Stimulated activated CD4-positive, alpha-beta T cell treated with anti-CD3 and anti-CD28 coated beads, Interleukin-1b, Interleukin-23, amount 100 ng/mL, for 48 hours (primary cell): ENCODE measurements around the gene NPY.
"Not testable (repeated sequence)": the region's sequence is repeated elsewhere in the genome, so short reads cannot be mapped to it uniquely, and the experiment has no call there.

Experiments
- DNase-seq: peaks from one replicate; pipeline ENCODE4 v3.0.0-alpha.2; 2020

Gene NPY

DNA sequence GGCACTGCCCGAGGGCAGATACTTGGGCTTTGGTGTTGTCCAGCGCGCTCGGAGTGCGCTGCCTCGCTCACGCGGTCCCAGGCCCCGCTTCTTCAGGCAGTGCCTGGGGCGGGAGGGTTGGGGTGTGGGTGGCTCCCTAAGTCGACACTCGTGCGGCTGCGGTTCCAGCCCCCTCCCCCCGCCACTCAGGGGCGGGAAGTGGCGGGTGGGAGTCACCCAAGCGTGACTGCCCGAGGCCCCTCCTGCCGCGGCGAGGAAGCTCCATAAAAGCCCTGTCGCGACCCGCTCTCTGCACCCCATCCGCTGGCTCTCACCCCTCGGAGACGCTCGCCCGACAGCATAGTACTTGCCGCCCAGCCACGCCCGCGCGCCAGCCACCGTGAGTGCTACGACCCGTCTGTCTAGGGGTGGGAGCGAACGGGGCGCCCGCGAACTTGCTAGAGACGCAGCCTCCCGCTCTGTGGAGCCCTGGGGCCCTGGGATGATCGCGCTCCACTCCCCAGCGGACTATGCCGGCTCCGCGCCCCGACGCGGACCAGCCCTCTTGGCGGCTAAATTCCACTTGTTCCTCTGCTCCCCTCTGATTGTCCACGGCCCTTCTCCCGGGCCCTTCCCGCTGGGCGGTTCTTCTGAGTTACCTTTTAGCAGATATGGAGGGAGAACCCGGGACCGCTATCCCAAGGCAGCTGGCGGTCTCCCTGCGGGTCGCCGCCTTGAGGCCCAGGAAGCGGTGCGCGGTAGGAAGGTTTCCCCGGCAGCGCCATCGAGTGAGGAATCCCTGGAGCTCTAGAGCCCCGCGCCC is at the start of gene NPY:
TSS of gene NPY (plus strand) at position 294 of the 802 bp plus-strand sequence. CDS start 1,051 bp downstream, outside the sequence.
- DNase-seq = peak; percentile 4

DNA sequence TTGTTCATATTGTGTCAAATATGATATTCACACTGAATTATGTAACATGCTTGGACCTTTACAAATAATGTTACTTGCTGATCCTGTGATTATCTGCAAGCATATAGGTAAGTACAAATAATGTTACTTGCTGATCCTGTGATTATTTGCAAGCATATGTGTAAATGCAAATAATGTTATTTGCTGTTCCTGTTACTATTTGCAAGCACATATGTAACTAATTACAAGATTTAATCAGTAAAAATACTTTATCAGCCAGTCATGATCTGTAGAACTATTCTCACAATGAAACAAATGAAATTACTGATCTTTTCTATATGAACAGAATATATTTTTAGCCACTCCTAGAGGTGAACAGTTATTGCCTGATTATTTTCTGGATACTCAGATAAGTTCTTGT is 44.7 kb upstream of the NPY start:
- DNase-seq = no peak

DNA sequence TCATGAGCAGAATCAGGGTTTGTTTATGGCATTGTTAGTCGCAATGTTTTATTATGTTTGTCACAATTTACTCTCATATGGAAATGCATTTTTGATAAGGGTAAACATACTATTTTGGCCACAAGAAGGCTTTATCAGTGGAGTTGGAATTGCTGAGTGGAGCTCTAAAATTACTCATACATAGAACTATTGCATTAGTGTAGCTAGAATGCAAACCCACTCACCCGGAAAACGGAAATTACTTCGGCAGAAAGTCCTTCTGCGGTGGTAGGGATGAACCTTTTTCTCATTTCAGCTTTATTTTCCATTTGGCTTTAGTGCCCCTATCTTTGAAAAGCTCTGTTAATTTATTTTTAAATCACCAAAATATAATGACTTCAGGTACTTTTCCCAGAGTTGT is 42.8 kb upstream of the NPY start:
- DNase-seq = no peak

DNA sequence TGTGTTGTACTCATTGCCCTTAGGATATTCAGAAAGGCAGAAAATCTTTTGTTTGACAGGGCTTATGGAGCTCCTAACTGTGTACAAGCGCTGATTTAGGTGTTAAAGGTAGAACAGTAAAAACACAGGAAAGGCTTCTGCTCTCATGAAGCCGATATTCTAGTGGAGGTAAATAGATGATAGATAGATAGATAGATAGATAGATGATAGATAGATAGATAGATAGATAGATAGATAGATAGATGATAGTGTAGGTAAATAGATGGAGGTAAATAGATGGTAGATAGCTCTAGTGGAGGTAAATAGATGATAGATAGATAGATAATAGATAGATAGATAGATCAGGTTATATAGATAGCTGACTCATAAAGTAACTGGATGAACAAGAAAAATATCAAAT is 39.4 kb upstream of the NPY start:
- DNase-seq = no peak

DNA sequence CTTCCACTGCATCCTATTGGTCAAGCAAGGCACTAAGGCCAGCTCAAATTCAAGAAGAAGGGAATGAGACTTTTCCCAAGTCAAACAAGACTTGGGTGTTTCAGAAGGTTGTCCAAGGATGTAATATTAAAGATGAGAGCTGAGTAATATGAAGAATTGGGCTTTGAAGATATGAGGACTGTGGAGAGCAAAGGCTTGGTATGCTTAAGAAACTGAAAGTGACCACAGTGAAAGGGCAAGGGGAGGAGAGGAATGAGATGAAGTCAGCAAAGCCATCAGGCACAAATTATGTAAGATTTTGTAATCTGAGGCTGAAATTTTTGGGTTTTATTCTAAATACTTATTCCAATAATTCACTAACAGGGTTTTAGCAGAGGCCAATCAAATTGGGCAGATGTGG is 38.6 kb upstream of the NPY start:
- DNase-seq = no peak

DNA sequence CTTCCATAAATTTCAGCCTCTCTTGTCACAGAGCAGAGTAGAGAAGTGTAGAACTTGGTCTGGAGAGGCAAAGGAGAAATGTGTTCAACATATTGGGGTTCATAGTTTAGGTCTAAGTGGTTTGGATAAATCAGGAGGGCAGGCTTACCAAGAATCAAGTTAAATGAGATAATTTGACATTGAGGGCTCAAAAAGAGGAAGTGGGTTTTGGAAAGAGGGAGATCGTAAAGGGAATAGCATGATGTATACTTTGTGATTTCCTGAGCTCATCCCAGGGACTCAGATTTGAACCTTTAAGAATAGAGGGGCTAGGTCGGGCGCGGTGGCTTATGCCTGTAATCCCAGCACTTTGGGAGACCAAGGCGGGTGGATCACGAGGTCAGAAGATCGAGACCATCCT is 34.7 kb upstream of the NPY start:
- DNase-seq = no peak

DNA sequence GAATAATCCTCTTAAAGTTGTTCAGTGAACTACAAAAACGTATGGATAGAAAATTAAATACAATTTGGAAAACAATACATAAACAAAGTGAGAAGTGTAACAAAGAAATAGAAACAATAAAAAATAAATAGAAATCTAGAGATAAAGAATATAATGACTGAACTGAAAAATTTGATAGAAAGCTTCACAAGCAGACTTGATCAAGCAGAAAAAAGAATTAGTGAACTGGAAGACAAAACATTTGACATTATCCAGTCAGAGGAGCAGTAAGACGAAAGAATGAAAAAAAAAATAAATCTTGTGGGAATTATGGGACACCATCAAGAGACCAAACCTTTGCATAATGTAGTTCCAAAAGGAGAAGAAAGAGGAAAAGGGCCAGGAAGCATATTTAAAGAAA is 32.4 kb upstream of the NPY start:
- no peak for DNase-seq

DNA sequence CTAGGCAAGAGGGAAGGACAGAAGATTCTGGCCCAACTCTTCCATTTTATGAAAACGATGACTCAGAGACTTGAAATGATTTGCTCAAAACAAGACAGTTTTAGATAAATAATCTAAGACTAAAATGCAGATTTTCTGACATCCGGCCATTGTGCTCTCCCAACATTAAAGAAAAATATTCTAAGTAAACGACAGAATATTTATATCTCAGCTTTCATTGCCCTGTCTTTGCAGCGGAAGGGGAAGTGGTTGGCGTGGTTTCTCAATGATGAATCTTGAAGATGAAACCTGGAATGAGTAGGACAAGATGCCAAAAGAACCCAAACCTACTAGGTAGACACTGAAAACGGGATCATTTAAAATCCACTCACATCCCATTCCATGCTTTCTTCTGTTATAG is 28.9 kb upstream of the NPY start:
- DNase-seq = peak; percentile 2

DNA sequence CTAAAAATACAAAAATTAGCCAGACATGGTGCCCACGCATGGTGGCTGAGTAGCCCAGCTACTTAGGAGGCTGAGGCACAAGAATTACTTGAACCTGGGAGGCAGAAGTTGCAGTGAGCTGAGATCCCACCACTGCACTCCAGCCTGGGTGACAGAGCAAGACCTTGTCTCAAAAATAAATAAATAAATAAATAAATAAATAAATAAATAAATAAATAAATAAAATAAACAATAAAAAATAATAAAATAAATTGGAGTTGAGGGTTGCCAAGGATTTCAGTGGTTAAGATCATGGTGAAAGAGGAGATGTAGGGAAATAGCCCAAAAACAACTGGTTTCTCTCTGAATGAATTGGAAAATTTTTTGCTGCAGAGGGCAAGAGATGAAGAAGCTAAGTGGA is 25.7 kb upstream of the NPY start:
- DNase-seq = not testable (repeated sequence)

DNA sequence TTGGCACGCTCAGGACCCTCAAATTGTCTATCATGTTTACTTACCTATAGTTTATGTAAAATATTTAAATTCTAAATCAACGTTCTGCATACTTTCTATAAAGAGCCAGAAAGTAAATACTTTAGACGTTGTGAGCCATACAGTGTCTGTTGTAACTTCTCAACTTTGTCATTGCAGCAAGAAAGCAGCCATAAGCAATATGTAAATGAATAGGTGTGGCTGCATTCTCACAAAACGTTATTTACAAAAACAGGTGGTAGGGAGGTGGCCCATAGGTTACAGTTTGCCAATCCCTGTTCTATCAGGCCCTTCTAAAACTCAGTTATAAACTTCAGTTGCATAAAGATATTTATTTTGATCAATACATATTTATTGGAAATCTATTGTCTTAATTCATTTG is 12.1 kb upstream of the NPY start:
- DNase-seq = no peak

DNA sequence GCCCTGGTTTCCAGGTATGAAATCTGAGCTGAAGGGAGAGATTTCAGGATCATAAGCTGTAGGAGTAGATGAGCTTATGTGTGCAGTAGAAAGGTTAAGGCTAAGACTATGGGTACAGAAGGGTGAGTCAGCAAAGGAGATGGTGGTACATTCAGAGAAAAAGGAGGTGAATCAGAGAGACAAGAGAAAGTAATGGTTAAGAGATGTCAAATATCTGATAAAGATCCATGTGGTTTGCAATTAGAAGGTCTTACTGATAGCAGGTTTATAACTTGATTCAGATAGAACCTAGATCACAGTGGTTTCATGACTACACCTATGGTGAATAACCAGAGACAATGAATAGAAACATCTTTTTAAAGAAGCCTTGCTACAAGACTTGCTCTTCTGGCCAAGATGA is 4.5 kb upstream of the NPY start:
- DNase-seq = no peak

DNA sequence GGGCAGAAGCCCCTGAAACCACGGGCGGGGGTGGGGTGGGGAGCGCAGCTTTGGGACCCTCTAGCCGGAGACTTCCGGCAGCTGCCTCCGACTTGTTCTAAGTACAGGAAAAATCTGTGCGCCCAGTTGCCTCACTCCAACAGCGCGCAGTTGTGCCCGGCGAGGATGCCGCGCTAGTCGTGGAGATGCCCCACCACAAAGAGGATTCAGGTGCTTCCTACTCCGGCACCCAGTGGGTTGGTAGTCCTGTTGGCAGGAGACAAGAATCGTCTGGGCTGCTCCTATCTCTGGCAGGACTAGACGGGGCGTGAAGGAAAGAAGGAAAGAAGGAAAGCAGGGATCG is 465 bp upstream of the NPY start:
- DNase-seq = peak; percentile 3

DNA sequence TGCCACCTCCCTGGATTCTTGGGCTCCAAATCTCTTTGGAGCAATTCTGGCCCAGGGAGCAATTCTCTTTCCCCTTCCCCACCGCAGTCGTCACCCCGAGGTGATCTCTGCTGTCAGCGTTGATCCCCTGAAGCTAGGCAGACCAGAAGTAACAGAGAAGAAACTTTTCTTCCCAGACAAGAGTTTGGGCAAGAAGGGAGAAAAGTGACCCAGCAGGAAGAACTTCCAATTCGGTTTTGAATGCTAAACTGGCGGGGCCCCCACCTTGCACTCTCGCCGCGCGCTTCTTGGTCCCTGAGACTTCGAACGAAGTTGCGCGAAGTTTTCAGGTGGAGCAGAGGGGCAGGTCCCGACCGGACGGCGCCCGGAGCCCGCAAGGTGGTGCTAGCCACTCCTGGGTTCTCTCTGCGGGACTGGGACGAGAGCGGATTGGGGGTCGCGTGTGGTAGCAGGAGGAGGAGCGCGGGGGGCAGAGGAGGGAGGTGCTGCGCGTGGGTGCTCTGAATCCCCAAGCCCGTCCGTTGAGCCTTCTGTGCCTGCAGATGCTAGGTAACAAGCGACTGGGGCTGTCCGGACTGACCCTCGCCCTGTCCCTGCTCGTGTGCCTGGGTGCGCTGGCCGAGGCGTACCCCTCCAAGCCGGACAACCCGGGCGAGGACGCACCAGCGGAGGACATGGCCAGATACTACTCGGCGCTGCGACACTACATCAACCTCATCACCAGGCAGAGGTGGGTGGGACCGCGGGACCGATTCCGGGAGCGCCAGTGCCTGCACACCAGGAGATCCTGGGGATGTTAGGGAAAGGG is 913 bp downstream of the NPY start:
- DNase-seq = no peak

DNA sequence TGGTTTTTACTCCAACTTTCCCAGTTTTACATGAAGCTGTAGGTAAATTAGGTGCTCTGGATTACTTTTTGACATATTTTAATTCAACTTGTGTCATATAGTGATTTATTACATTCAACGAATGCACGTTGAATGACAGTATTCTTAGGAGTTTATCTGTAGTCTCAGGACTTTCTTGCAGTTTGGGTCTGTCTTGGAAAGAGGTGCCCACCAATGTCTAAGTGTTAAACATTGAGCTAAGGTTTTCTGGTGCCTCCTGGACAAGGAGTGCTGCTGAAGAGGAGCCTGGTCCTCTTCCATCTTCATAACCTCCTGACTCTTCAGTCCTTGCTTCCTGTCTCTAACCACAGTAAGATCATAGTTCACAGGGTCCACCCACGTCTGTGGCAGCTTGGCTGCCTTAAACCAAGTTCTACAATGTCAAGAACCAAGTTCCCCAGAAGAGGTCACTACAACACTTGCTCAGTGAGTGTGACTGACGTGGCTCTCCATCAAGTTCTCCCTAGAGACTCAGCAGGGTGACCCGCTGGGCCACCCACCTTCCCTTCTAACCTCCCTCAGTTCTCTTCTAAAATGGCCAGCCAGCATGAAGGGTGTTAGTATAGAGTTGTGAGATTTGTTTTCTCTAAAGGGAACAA is 6.1 kb downstream of the NPY start:
- DNase-seq = peak; percentile 73

DNA sequence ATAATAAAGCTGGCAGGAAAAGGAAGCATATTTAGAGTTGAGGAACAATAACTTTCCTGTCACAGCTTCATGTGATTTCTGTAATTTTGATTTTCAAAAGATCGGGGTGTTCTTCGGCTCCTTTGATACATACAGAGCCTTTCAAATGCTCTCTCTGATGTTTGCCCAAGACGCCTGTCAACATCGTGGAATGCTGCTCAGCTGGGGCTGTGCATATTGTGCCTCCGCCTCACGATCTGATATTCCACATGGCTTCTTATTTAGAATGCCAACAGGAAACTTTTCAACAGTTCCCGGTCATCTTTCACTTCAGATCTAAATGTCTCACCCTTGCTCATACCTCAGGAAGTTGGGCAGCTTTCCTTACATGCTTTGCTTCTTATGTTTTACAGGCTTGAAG is 7.3 kb downstream of the NPY start:
- no peak for DNase-seq

DNA sequence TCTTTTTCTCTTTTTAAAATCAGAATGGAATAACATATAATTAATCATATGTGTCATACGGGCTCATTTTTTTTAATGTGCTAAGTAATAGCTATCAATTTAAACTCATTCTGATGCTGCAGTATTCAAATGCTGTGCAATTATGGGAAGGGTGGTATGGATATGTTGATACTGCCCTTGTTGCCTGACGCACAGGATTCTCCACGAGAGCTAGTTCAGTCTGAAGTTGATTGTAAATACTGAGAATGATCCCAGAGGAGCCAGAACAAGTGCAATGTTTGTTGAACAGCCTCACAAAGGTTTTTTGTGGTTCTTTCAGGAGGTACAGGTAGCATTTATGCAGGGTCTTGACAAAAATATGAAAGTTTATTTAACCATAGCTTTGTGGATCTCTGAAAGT is 13.4 kb downstream of the NPY start:
- no peak for DNase-seq

DNA sequence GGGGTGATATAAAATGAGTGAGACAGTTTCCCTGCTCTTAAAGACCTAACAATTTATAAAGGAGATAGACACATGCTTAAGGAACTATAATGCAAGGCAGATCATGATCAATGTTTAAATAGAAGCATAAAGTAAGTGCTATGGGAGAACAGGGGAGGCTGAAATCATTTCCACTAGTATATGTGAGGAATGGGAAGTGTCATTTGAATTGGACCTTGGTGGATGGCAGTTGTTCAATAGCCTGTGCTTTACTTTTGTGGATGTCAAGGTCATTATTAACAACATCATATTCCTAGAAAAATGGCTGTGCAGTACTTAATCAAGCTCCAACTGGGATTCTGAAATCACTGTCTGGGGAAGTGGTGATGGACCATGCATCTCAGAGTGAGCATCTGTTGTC is 14.7 kb downstream of the NPY start:
- no peak for DNase-seq

DNA sequence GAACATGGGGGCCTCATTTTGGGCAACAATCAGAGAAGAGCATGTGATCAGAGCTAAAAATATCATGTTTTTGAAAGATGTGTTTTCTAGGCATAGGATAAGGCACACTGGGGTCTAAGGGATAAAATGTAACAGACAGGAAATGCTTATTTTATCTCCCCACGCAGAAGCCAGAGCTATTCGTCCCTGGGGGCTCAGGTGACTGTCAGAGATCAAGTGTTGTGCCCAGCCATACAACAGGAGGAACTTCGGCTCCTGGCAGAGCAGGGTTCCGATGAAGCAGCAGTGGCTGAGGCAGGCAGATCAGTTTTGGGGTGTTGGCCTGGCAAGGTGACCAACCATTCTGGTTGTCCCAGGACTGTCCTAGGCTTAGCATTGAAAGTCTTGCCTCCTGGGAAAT is 15.2 kb downstream of the NPY start:
- DNase-seq = no peak

DNA sequence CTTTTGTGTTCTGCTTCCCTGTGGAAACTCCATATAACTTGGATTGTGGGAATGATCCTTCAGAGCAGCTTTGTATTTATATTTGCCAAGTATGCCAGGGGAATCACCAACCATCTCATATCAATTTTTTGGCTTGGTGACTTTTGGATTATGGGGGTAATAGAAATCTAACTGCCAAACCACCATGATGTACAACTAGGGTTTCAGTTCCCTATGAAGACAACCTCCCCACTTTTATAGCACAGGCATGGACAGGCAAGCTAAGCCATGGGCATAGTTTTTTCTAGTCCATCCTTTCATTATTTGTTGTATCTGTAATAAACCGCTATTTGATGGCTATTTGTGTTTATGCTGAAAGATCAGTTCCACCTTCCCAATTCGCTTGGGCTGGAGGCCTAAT is 17.7 kb downstream of the NPY start:
- no peak for DNase-seq

DNA sequence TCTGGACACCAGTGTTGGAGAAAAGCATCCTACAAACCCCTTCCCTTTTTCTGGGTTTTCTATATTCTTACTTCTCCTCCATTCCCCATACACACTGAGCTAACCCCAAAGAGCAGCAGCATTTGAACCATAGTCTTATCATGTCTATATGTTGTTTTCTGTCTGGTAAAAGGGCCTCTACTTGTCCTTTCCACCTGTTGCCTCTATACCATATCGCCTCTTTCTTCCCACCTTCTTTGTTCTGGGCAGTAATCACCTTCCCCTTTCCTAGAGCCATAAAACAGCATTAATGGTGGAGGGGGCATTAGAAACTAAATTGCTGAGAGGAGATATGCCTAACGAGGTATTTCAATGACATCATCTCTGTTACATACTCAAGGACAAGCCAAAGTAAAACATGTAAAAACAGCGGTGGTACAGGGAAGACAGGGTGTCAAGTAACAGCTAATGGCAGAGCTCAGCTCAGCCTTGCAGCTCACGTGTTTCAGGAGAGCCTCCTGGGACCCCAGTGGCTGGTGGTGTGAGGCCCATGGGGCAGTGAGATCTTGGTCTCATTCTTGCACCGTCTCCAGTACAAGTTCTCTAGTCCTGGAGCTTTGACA is 20.6 kb downstream of the NPY start:
- DNase-seq = no peak

DNA sequence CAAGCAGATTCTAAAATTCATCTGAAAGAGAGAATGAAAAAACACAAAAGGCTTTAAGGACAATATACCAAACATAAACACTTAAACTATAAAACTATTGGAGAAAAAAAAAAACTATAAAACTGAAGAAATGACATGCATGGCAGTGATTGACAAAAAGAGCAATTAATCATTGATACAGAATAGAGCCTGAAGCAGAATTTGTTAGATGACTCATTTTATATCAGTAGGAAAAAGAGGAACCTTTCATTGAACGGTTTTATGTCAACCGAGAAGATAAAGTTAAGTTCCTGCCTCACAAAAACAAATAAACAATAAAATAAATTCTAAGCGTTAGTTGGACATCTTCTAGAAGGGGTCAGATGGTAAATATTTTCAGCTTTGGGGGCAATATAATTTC is 23.3 kb downstream of the NPY start:
- DNase-seq = no peak

DNA sequence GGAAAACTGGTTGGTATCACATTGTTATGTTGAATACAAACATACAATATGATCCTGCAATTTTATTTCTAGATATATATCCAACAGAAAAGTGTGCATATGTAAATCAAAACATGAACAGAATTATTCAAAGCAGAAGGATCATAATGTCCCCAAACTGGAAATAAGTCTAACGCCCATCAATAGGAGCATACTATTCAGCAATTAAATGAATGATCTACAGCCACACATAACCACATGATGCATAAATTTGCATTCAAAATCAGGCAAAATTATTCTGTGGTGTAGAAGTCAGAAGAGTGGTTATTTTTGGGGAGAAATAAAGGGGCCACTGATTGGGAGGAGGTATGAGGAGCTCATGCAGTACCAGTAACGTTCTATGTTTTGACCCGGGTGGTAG is 28.6 kb downstream of the NPY start:
- no peak for DNase-seq

DNA sequence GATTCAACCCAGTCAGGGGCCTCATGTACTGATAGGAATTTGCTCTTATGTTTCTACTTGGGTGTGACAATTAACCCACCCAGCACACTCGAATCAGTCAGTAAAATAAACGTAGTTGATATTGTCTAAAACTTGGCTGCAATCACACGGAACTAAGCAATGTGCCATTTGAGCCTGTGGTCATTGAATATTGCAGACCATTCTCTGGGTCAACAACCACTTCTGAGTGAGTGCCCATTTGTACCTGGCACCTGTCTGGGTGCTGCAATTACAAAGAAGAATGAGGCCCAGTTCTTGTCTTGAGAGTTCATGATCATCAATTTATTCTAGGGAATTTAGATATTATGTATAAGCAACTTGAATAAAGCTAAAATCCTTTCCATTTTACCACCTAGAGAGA is 29.8 kb downstream of the NPY start:
- no peak for DNase-seq

DNA sequence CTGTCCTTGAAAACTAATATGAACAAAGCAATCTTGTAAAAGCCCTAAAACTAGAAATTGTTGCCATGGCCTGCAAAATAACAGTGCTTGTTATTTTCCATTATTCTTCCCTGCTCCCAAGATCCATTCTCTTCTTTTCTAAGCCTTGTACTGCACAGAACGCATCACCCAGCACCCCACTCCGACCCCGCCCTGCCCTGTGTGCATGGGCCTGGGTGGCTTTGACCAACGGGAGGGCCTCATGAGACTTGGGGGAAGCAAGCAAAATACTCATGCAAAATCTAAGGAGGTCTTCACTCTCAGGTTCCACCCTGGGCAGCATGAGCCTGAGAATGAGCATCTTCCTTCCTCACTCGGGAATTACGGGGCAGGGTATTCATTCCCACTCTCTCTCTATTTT is 32.4 kb downstream of the NPY start:
- no peak for DNase-seq
